BLaER1 treated with 17β-estradiol and CSF1 and Interleukin-3, amounts not matched to agents 10 nM and 100 nM (cell line): Measurements from ENCODE around the gene TMEM185B.

ENCODE experiments used
- H3K27ac ChIP-seq, 11 experiments: shearing (Covaris generic); formaldehyde crosslinking; 2 replicates each; pipeline ENCODE4 v1.8.1; 2022
- H3K27me3 ChIP-seq, 11 experiments: shearing (Covaris generic); formaldehyde crosslinking; 2 replicates each; pipeline ENCODE4 v1.8.1; 2022
- H3K36me3 ChIP-seq, 11 experiments: shearing (Covaris generic); formaldehyde crosslinking; 2 replicates each; pipeline ENCODE4 v1.8.1; 2022
- H3K4me1 ChIP-seq, 10 experiments: shearing (Covaris generic); formaldehyde crosslinking; 2 replicates each; pipeline ENCODE4 v1.8.1; 2022
- H3K4me2 ChIP-seq, 11 experiments: shearing (Covaris generic); formaldehyde crosslinking; 2 replicates each; pipeline ENCODE4 v1.8.1; 2022
- H3K4me3 ChIP-seq, 10 experiments: shearing (Covaris generic); formaldehyde crosslinking; 2 replicates each; pipeline ENCODE4 v1.8.1; 2022
- H3K9ac ChIP-seq, 11 experiments: shearing (Covaris generic); formaldehyde crosslinking; 2 replicates each; pipeline ENCODE4 v1.8.1; 2022
- H3K9me3 ChIP-seq, 11 experiments: shearing (Covaris generic); formaldehyde crosslinking; replicated peaks in 1 of 11; 2 replicates each; pipeline ENCODE4 v1.8.1; 2022
- H4K20me1 ChIP-seq, 11 experiments: shearing (Covaris generic); formaldehyde crosslinking; 2 replicates each; pipeline ENCODE4 v1.8.1; 2022
- Cebpa-rat ChIP-seq, 11 experiments: shearing (Covaris generic); IDR thresholded peaks; 2 replicates each; pipeline ENCODE4 v1.8.1; 2022

The TMEM185B gene

GRCh38 chr2:120226316-120226715 lies 3.1 kb upstream of the TMEM185B start:
- Histone ChIP-seq H3K4me1 (peaks cover 25 to 72% (median 53%) of the 10 kb centered on the region in 10 experiments), H3K27me3 (peaks cover 0 to 28% (median 0%) of the 10 kb centered on the region in 11 experiments; a peak in 7 of 22 replicates)

GRCh38 chr2:120225549-120226065 lies 2.4 kb upstream of the TMEM185B start:
- Histone ChIP-seq H3K4me2 (peak overlapping the region in 5 of 11 experiments; percentile 0 to 96 (median 30); a peak in 4 of 22 replicates), H3K36me3 (peaks cover 7 to 21% (median 18%) of the 10 kb centered on the region in 11 experiments; a peak in 21 of 22 replicates), H3K4me3 (no peak overlapping the region), H3K4me1 (peaks cover 32 to 79% (median 60%) of the 10 kb centered on the region in 10 experiments), H3K9ac (no peak overlapping the region), H4K20me1 (peaks cover 0 to 5% (median 0%) of the 10 kb centered on the region in 11 experiments; a peak in 4 of 22 replicates), H3K9me3 (peaks cover 13 to 24% (median 19%) of the 10 kb centered on the region in 11 experiments), H3K27me3 (peaks cover 0 to 28% (median 0%) of the 10 kb centered on the region in 11 experiments; a peak in 7 of 22 replicates), H3K27ac (no peak overlapping the region)
- no peak for TF ChIP-seq Cebpa-rat (IDR thresholded peaks at IDR 0.05)

More at GRCh38 chr2:120226316-120226715, 3.1 kb upstream of the TMEM185B start:
- no peaks in the 10 kb centered on the region for H4K20me1 ChIP-seq
- H3K4me3 ChIP-seq, result no peak overlapping the region
- peaks cover 7 to 14% (median 13%) of the 10 kb centered on the region in 11 experiments; a peak in 20 of 22 replicates for H3K36me3 ChIP-seq
- peak overlapping the region in 7 of 11 experiments; percentile 52 to 80 (median 66); a peak in 8 of 22 replicates for H3K4me2 ChIP-seq
- H3K27ac ChIP-seq, result no peak overlapping the region
- TF ChIP-seq Cebpa-rat (IDR thresholded peaks at IDR 0.05), result no peak
- peaks cover 13 to 17% (median 16%) of the 10 kb centered on the region in 11 experiments for H3K9me3 ChIP-seq
- H3K9ac ChIP-seq, result no peak overlapping the region

GRCh38 chr2:120224735-120225548 lies 1.7 kb upstream of the TMEM185B start:
- H3K36me3 ChIP-seq, result peaks cover 13 to 28% (median 25%) of the 10 kb centered on the region in 11 experiments; a peak in 21 of 22 replicates
- H3K27me3 ChIP-seq, result peaks cover 0 to 28% (median 0%) of the 10 kb centered on the region in 11 experiments; a peak in 7 of 22 replicates
- peaks cover 0 to 12% (median 0%) of the 10 kb centered on the region in 11 experiments; a peak in 8 of 22 replicates for H4K20me1 ChIP-seq
- H3K27ac ChIP-seq, result no peak overlapping the region
- TF ChIP-seq Cebpa-rat (IDR thresholded peaks at IDR 0.05), result no peak
- H3K9ac ChIP-seq, result no peak overlapping the region
- peaks cover 13 to 30% (median 22%) of the 10 kb centered on the region in 11 experiments for H3K9me3 ChIP-seq
- H3K4me3 ChIP-seq, result no peak overlapping the region
- H3K4me2 ChIP-seq, result peak overlapping the region in 10 of 11 experiments; percentile 83 to 99 (median 92); a peak in 13 of 22 replicates
- peaks cover 37 to 79% (median 64%) of the 10 kb centered on the region in 10 experiments for H3K4me1 ChIP-seq

- H3K27ac ChIP-seq, result 0 out of 22 replicates have a peak overlapping the region, but pooled peaks of 1 of the 11 experiments have one; percentile 96
- H3K4me2 ChIP-seq, result peak overlapping the region; percentile 83 to 99 (median 93)
- peak overlapping the region; percentile 58 to 78 (median 68); a peak in 18 of 20 replicates for H3K4me3 ChIP-seq
- H3K36me3 ChIP-seq, result peaks cover 20 to 34% (median 32%) of the 10 kb centered on the region in 11 experiments
- peaks cover 0 to 28% (median 0%) of the 10 kb centered on the region in 11 experiments; a peak in 7 of 22 replicates for H3K27me3 ChIP-seq
- TF ChIP-seq Cebpa-rat (IDR thresholded peaks at IDR 0.05), result no peak
- H3K9ac ChIP-seq, result peak overlapping the region in 8 of 11 experiments; percentile 89 to 98 (median 92); a peak in 11 of 22 replicates
- H4K20me1 ChIP-seq, result peaks cover 0 to 19% (median 2%) of the 10 kb centered on the region in 11 experiments; a peak in 10 of 22 replicates
- peaks cover 37 to 79% (median 64%) of the 10 kb centered on the region in 10 experiments for H3K4me1 ChIP-seq
- H3K9me3 ChIP-seq, result peaks cover 13 to 37% (median 25%) of the 10 kb centered on the region in 11 experiments
These were observed 1.1 kb upstream of the TMEM185B start for GRCh38 chr2:120224256-120224655.

- no peak for TF ChIP-seq Cebpa-rat (IDR thresholded peaks at IDR 0.05)
- H4K20me1 ChIP-seq, result peaks cover 0 to 35% (median 4%) of the 10 kb centered on the region in 11 experiments; a peak in 11 of 22 replicates
- H3K4me1 ChIP-seq, result peaks cover 37 to 63% (median 48%) of the 10 kb centered on the region in 10 experiments
- peak overlapping the region; percentile 93 to 99 (median 97) for H3K27ac ChIP-seq
- H3K36me3 ChIP-seq, result peaks cover 38 to 53% (median 50%) of the 10 kb centered on the region in 11 experiments
- peaks cover 17 to 56% (median 44%) of the 10 kb centered on the region in 11 experiments for H3K9me3 ChIP-seq
- H3K4me3 ChIP-seq, result peak overlapping the region; percentile 58 to 78 (median 68)
- H3K27me3 ChIP-seq, result peaks cover 0 to 21% (median 0%) of the 10 kb centered on the region in 11 experiments; a peak in 7 of 22 replicates
- H3K9ac ChIP-seq, result peak overlapping the region; percentile 87 to 98 (median 91)
- H3K4me2 ChIP-seq, result peak overlapping the region; percentile 83 to 99 (median 94)
These were observed 790 bp downstream of the TMEM185B start for GRCh38 chr2:120222186-120223033.

- Histone ChIP-seq H3K4me2 (peak overlapping the region; percentile 83 to 99 (median 94)), H3K9me3 (peaks cover 17 to 64% (median 52%) of the 10 kb centered on the region in 11 experiments), H3K4me1 (peaks cover 32 to 55% (median 44%) of the 10 kb centered on the region in 10 experiments), H3K36me3 (peaks cover 39 to 61% (median 52%) of the 10 kb centered on the region in 11 experiments), H3K4me3 (peak overlapping the region in 8 of 10 experiments; percentile 1 to 78 (median 68); a peak in 9 of 20 replicates), H3K9ac (no peak overlapping the region), H4K20me1 (peaks cover 0 to 35% (median 4%) of the 10 kb centered on the region in 11 experiments; a peak in 11 of 22 replicates), H3K27ac (no peak overlapping the region), H3K27me3 (peaks cover 0 to 18% (median 0%) of the 10 kb centered on the region in 11 experiments; a peak in 6 of 22 replicates)
- TF ChIP-seq Cebpa-rat (IDR thresholded peaks at IDR 0.05), result no peak
These were observed 1.6 kb downstream of the TMEM185B start for GRCh38 chr2:120221616-120222015.

GRCh38 chr2:120220756-120221155 lies 2.4 kb downstream of the TMEM185B start:
- Histone ChIP-seq H3K27me3 (peaks cover 0 to 17% (median 0%) of the 10 kb centered on the region in 11 experiments; a peak in 6 of 22 replicates), H3K36me3 (peaks cover 45 to 69% (median 57%) of the 10 kb centered on the region in 11 experiments), H3K4me1 (peaks cover 28 to 46% (median 39%) of the 10 kb centered on the region in 10 experiments), H4K20me1 (peaks cover 0 to 35% (median 4%) of the 10 kb centered on the region in 11 experiments; a peak in 11 of 22 replicates), H3K4me3 (peak overlapping the region in 4 of 10 experiments; percentile 1 to 28 (median 16); a peak in 3 of 20 replicates), H3K9ac (no peak overlapping the region), H3K9me3 (peaks cover 17 to 72% (median 60%) of the 10 kb centered on the region in 11 experiments), H3K4me2 (peak overlapping the region; percentile 23 to 99 (median 94); a peak in 21 of 22 replicates), H3K27ac (no peak overlapping the region)
- no peak for TF ChIP-seq Cebpa-rat (IDR thresholded peaks at IDR 0.05)
